ENCODE data around the gene NFKBIL1. TPM values are rescaled to one million over a fixed set of nuclear protein-coding genes. Genes with fewer than 3 reads are reported as not detected.

The NFKBIL1 gene
- total RNA-seq, 1 experiment from 2014 or later = 33.5 TPM

DNA sequence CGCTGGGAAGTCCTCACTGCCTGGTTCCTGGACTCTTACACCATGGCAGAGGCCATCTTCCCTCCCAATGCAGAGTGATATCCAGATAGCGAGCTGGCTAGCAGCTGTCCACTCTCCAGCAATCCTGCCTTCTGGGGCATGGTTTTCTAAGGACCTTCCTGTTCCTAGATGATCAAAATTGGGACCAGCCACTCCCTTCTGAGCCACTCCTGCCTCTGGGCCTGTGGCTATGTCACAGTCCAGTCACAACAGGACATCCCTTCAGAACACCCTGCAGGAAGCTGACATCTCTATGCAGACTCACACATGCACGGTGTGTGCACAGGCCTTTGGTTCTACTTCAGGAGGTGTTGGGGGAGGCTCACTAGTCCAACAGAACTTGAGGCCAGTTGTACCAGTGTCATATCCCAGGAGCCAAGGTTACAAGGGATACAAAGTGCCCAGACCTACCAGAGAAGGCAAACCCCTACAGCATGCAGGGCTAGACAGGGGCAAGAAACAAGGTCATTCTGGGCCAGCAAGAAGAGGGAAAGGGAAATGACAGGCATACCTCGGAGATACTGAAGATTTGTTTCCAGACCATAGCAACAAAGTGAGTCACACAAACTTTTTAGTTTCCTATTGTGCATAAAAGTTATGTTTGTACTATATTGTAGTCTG, 21.3 kb upstream of the NFKBIL1 start:
- Mint-ChIP-seq H3K4me1 (ENCODE audit: low read depth, unreplicated experiment) (peaks cover 24% of the 10 kb centered on the region), H3K9me3 (ENCODE audit: low read depth, unreplicated experiment) (no peaks in the 10 kb centered on the region), H3K4me3 (ENCODE audit: low read depth, unreplicated experiment) (no peak overlapping the region), H3K27me3 (ENCODE audit: unreplicated experiment) (peaks cover 11% of the 10 kb centered on the region), H3K36me3 (ENCODE audit: insufficient read depth, unreplicated experiment) (peaks cover 30% of the 10 kb centered on the region), H3K27ac (ENCODE audit: unreplicated experiment) (no peak overlapping the region)
- BruUV-seq (replicated peaks) = no TSS peak
- intact Hi-C loops (cut with micrococcal nuclease; ENCODE audit: unreplicated experiment) = no loop called here
- TF ChIP-seq, protein P1, sequence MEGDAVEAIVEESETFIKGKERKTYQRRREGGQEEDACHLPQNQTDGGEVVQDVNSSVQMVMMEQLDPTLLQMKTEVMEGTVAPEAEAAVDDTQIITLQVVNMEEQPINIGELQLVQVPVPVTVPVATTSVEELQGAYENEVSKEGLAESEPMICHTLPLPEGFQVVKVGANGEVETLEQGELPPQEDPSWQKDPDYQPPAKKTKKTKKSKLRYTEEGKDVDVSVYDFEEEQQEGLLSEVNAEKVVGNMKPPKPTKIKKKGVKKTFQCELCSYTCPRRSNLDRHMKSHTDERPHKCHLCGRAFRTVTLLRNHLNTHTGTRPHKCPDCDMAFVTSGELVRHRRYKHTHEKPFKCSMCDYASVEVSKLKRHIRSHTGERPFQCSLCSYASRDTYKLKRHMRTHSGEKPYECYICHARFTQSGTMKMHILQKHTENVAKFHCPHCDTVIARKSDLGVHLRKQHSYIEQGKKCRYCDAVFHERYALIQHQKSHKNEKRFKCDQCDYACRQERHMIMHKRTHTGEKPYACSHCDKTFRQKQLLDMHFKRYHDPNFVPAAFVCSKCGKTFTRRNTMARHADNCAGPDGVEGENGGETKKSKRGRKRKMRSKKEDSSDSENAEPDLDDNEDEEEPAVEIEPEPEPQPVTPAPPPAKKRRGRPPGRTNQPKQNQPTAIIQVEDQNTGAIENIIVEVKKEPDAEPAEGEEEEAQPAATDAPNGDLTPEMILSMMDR (IDR thresholded peaks at IDR 0.05; ENCODE audit: unreplicated experiment) = no peak
- no peak for DNase-seq
- CTCF ChIA-PET = interaction anchor here (0.8 kb wide), 1 partner anchor 15 kb away, joined by 7 read pairs; the partner anchor contains the start of gene DDX39B

DNA sequence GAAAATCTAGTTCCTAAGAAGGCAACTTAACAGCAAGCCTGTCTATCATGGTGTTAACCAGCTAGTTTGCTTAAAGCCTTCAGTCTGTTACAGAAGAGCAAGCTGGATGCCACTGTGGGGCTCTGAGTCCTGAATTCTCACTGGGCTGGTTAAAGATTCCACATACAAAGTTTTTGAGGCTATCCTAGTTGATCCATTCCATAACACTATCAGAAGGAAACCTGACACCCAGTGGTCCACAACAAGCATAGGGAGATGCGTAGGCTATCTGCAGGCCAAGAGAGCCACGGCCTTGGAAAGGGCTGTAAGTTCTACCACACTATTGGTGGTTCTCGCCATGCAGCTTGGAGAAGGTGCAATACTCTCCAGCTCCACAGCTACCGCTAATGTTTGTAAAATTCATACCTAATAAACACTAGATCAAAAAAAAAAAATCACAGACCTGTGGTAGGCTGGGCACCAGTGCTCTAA, 19.1 kb upstream of the NFKBIL1 start:
- Mint-ChIP-seq H3K4me3 (ENCODE audit: low read depth, unreplicated experiment) (no peak overlapping the region), H3K4me1 (ENCODE audit: low read depth, unreplicated experiment) (peaks cover 32% of the 10 kb centered on the region), H3K27ac (ENCODE audit: unreplicated experiment) (peak overlapping the region; percentile 22), H3K9me3 (ENCODE audit: low read depth, unreplicated experiment) (no peaks in the 10 kb centered on the region), H3K27me3 (ENCODE audit: unreplicated experiment) (no peaks in the 10 kb centered on the region), H3K36me3 (ENCODE audit: insufficient read depth, unreplicated experiment) (peaks cover 53% of the 10 kb centered on the region)
- TF ChIP-seq, protein P1 (IDR thresholded peaks at IDR 0.05; ENCODE audit: unreplicated experiment) = no peak
- BruUV-seq (replicated peaks) = no TSS peak
- intact Hi-C loops (cut with micrococcal nuclease; ENCODE audit: unreplicated experiment) = no loop called here
- CTCF ChIA-PET = interaction anchor here (1.8 kb wide), 1 partner anchor 13 kb away, joined by 11 read pairs; the partner anchor contains the start of gene DDX39B
- no peak for DNase-seq

DNA sequence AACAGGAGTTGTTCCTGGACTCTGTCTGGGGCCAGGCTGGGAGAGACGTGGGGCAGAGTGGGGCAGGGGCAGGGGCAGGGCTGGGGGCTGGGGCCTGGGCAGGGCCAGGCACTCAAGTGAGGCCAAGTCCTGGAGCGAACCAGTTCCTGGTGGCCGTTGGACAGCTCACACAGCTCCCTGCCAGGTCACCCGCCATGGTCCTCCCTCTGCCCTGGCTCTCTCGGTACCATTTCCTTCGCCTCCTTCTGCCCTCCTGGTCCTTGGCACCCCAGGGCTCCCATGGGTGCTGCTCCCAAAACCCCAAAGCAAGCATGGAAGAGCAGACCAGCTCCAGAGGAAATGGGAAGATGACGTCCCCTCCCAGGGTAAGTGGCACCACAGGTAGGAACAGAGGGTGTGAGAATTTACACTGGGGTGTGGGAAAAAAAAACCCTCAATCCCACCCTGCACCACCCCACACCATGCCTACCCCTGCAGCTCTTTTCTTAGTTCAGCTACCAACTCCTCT, 18.5 kb upstream of the NFKBIL1 start, which contains the start of gene MCCD1:
Gene MCCD1, plus strand, starts transcription at position 142 of the 508 bp plus-strand sequence. Its CDS starts 53 bp downstream, at position 195.
- H3K36me3 Mint-ChIP-seq (ENCODE audit: insufficient read depth, unreplicated experiment) = peaks cover 58% of the 10 kb centered on the region
- TF ChIP-seq, protein P1 (IDR thresholded peaks at IDR 0.05; ENCODE audit: unreplicated experiment) = no peak
- no peaks in the 10 kb centered on the region for H3K9me3 Mint-ChIP-seq (ENCODE audit: low read depth, unreplicated experiment)
- H3K27ac Mint-ChIP-seq (ENCODE audit: unreplicated experiment) = peak within 1 kb of the TSS; percentile 22
- intact Hi-C loops (cut with micrococcal nuclease; ENCODE audit: unreplicated experiment) = no loop called here
- no TSS peak for BruUV-seq (replicated peaks)
- H3K4me1 Mint-ChIP-seq (ENCODE audit: low read depth, unreplicated experiment) = peaks cover 32% of the 10 kb centered on the region
- no peak within 1 kb of the TSS for H3K4me3 Mint-ChIP-seq (ENCODE audit: low read depth, unreplicated experiment)
- DNase-seq = no peak
- CTCF ChIA-PET = interaction anchor here (1.8 kb wide), 1 partner anchor 13 kb away, joined by 11 read pairs; the partner anchor contains the start of gene DDX39B
- no peaks in the 10 kb centered on the region for H3K27me3 Mint-ChIP-seq (ENCODE audit: unreplicated experiment)

DNA sequence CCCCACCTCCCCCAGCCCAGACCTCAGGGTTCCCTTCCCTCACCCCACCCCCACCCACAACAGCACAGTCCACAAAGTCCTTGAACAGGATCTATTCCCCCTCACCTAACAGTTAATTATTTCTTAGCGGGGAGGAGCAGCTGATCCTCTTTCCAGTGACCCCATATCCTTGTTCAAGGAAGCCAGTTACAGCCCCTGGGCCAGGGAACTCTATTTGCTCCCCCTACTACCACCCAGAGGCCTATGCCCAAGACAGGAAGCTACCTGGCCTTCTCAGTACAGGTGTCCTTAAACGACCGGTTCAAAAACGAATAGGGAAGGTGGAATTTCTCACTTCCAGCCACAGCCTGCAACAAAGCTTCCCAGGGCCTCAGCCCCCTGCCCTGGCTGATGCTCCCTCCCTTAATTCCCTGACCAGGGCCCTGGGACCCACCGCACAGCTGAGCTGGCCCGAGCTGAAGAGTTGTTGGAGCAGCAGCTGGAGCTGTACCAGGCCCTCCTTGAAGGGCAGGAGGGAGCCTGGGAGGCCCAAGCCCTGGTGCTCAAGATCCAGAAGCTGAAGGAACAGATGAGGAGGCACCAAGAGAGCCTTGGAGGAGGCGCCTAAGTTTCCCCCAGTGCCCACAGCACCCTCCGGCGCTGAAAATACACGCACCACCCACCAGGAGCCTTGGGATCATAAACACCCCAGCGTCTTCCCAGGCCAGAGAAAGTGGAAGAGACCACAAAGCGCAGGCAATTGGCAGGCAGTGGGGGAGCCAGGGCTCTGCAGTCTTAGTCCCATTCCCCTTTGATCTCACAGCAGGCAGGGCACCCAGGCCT, 17.9 kb upstream of the NFKBIL1 start:
- Mint-ChIP-seq H3K36me3 (ENCODE audit: insufficient read depth, unreplicated experiment) (peaks cover 65% of the 10 kb centered on the region), H3K27ac (ENCODE audit: unreplicated experiment) (peak overlapping the region; percentile 22)
- no TSS peak for BruUV-seq (replicated peaks)

More for the DNA sequence above, 17.9 kb upstream of the NFKBIL1 start:
- Mint-ChIP-seq H3K4me3 (ENCODE audit: low read depth, unreplicated experiment) (no peak overlapping the region), H3K9me3 (ENCODE audit: low read depth, unreplicated experiment) (no peaks in the 10 kb centered on the region), H3K4me1 (ENCODE audit: low read depth, unreplicated experiment) (peaks cover 32% of the 10 kb centered on the region), H3K27me3 (ENCODE audit: unreplicated experiment) (no peaks in the 10 kb centered on the region)
- intact Hi-C loops (cut with micrococcal nuclease; ENCODE audit: unreplicated experiment) = no loop called here
- TF ChIP-seq, protein P1 (IDR thresholded peaks at IDR 0.05; ENCODE audit: unreplicated experiment) = no peak
- CTCF ChIA-PET = interaction anchor here (0.6 to 1.8 kb wide), 2 partner anchors 9 to 12 kb away, joined by 3 to 11 read pairs; partner anchors contain the start of gene DDX39B
- DNase-seq = no peak
